GM23338 (cell line): Measurements from ENCODE around the gene PDGFRA. TPM values are rescaled to one million over a fixed set of nuclear protein-coding genes. Genes with fewer than 3 reads are reported as not detected.

ENCODE experiments used
- ATAC-seq: fragments of 200-7000 bp; cut with Tn5 transposase; 3 replicates; pipeline ENCODE4 v1.9.1; 2020
- DNase-seq: peaks from one replicate; pipeline ENCODE4 v3.0.0-alpha.2; 2015; ENCODE audit warnings: low spot score
- H2AFZ ChIP-seq: fragments of 200-600 bp; sonication (generic); 2 replicates; pipeline ENCODE4 v1.8.0; 2016; ENCODE audit warnings: antibody characterized with exemption, mild to moderate bottlenecking, moderate library complexity
- H3F3A ChIP-seq: fragments of 200-600 bp; sonication (generic); replicated peaks from 2 replicates; pipeline ENCODE4 v1.8.0; 2017; ENCODE audit warnings: antibody characterized with exemption, mixed run types, low read depth
- H3K27ac ChIP-seq: fragments of 200-600 bp; sonication (generic); 2 replicates; pipeline ENCODE4 v1.6.1; 2016; ENCODE audit warnings: low read depth
- H3K27me3 ChIP-seq: fragments of 200-600 bp; sonication (generic); 2 replicates; pipeline ENCODE4 v1.8.0; 2016; ENCODE audit warnings: mild to moderate bottlenecking, mixed run types, moderate library complexity; ENCODE audit not compliant: insufficient read depth
- H3K36me3 ChIP-seq: fragments of 200-600 bp; sonication (generic); 2 replicates; pipeline ENCODE4 v1.8.0; 2016; ENCODE audit warnings: mild to moderate bottlenecking; ENCODE audit not compliant: insufficient read depth
- H3K4me1 ChIP-seq: fragments of 200-600 bp; sonication (generic); 2 replicates; pipeline ENCODE4 v1.8.0; 2016; ENCODE audit warnings: mild to moderate bottlenecking, moderate library complexity; ENCODE audit not compliant: insufficient read depth
- H3K4me2 ChIP-seq: fragments of 200-600 bp; sonication (generic); 2 replicates; pipeline ENCODE4 v1.7.1; 2017; ENCODE audit warnings: mixed run types
- H3K4me3 ChIP-seq: fragments of 200-600 bp; sonication (generic); 2 replicates; pipeline ENCODE4 v1.6.1; 2016; ENCODE audit warnings: mixed run types
- H3K79me2 ChIP-seq: fragments of 200-600 bp; sonication (generic); replicated peaks from 2 replicates; pipeline ENCODE4 v1.8.0; 2017; ENCODE audit warnings: mild to moderate bottlenecking; ENCODE audit not compliant: insufficient read depth
- H3K9me2 ChIP-seq: fragments of 200-600 bp; sonication (generic); 2 replicates; pipeline ENCODE4 v1.8.0; 2017; ENCODE audit not compliant: insufficient read depth
- H4K20me1 ChIP-seq: fragments of 200-600 bp; sonication (generic); replicated peaks from 2 replicates; pipeline ENCODE4 v1.8.0; 2017; ENCODE audit warnings: mild to moderate bottlenecking; ENCODE audit not compliant: insufficient read depth
- H3K27ac Mint-ChIP-seq: 2 replicates; pipeline ENCODE4 v1.8.0; 2020; ENCODE audit warnings: inconsistent platforms, mild to moderate bottlenecking, moderate library complexity, mixed read lengths
- H3K27me3 Mint-ChIP-seq: 3 replicates; pipeline ENCODE4 v1.8.0; 2022; ENCODE audit warnings: low read depth, mild to moderate bottlenecking, moderate library complexity, mixed read lengths, inconsistent platforms; ENCODE audit not compliant: insufficient read depth, poor library complexity
- H3K36me3 Mint-ChIP-seq: 3 replicates; pipeline ENCODE4 v1.8.0; 2021; ENCODE audit warnings: low read depth, mild to moderate bottlenecking, inconsistent platforms, moderate library complexity, mixed read lengths
- H3K4me1 Mint-ChIP-seq: 3 replicates; pipeline ENCODE4 v1.8.0; 2020; ENCODE audit warnings: mild to moderate bottlenecking, inconsistent platforms, mixed read lengths
- H3K4me3 Mint-ChIP-seq: 3 replicates; pipeline ENCODE4 v1.8.0; 2021; ENCODE audit warnings: moderate library complexity, mild to moderate bottlenecking, inconsistent platforms, mixed read lengths
- H3K9me3 Mint-ChIP-seq: 3 replicates; pipeline ENCODE4 v1.8.0; 2020; ENCODE audit warnings: moderate library complexity, mild to moderate bottlenecking, inconsistent platforms, mixed read lengths
- CREB1 ChIP-seq: fragments of 250-450 bp; sonication (Bioruptor Pico); IDR thresholded peaks from 2 replicates; pipeline ENCODE4 v1.5.0; 2020; ENCODE audit warnings: low read depth, mild to moderate bottlenecking, moderate library complexity
- CTCF ChIP-seq, 2 experiments: fragments of 200-600 bp in 1 of 2; sonication (generic) in 1 of 2; conservative IDR thresholded peaks; 2 replicates each; pipeline versions ENCODE4 v1.5.1 to v1.6.1; 2016 to 2017; ENCODE audit warnings: antibody characterized with exemption in 2 of 2, low read depth in 2 of 2, mild to moderate bottlenecking in 2 of 2, moderate library complexity in 1 of 2
- EZH2 ChIP-seq: fragments of 200-600 bp; sonication (generic); IDR thresholded peaks from one replicate; pipeline ENCODE4 v1.8.0; 2017; ENCODE audit warnings: antibody characterized with exemption, mild to moderate bottlenecking, low read depth; ENCODE audit not compliant: unreplicated experiment
- EZH2phosphoT487 ChIP-seq: fragments of 200-600 bp; sonication (generic); IDR thresholded peaks from one replicate; pipeline ENCODE4 v1.8.1; 2018; ENCODE audit warnings: antibody characterized with exemption; ENCODE audit not compliant: unreplicated experiment
- JUNB ChIP-seq: IDR thresholded peaks from one replicate; pipeline ENCODE4 v1.6.1; 2016; ENCODE audit warnings: antibody characterized with exemption; ENCODE audit not compliant: unreplicated experiment
- NANOG ChIP-seq: IDR thresholded peaks from 2 replicates; pipeline ENCODE4 v1.6.1; 2016; ENCODE audit warnings: antibody characterized with exemption, borderline replicate concordance
- POLR2AphosphoS5 ChIP-seq: IDR thresholded peaks from 2 replicates; pipeline ENCODE4 v1.6.1; 2016; ENCODE audit warnings: antibody characterized with exemption, low read depth
- REST ChIP-seq: IDR thresholded peaks from one replicate; pipeline ENCODE4 v1.6.1; 2018; ENCODE audit warnings: antibody characterized with exemption; ENCODE audit not compliant: unreplicated experiment
- STAT1 ChIP-seq: IDR thresholded peaks from one replicate; pipeline ENCODE4 v1.6.1; 2016; ENCODE audit warnings: antibody characterized with exemption; ENCODE audit not compliant: unreplicated experiment
- ZNF114 ChIP-seq: fragments of 250-450 bp; sonication (Bioruptor Pico); IDR thresholded peaks from 2 replicates; pipeline ENCODE4 v1.5.0; 2020; ENCODE audit warnings: mild to moderate bottlenecking, moderate library complexity
- ZNF331 ChIP-seq: fragments of 250-450 bp; sonication (Bioruptor Pico); IDR thresholded peaks from 2 replicates; pipeline ENCODE4 v1.5.0; 2020; ENCODE audit warnings: low read depth, mild to moderate bottlenecking, moderate library complexity
- polyA plus RNA-seq: library from polyadenylated mRNA; unstranded; fragments of >200 nt; fragmentation: Nextera tagmentation; extraction: Ambion mirVana; gene quantifications from 2 replicates; pipeline ENCODE4 v1.2.1, GENCODE V29; 2016
- total RNA-seq: library from RNA; depleted of rRNA; stranded (reverse); fragments of >200 nt; shearing (Covaris generic); gene quantifications from 2 replicates; pipeline ENCODE4 v1.2.3, GENCODE V29; 2014

Gene PDGFRA
- total and polyA plus RNA-seq, 2 experiments from 2014 or later, result 8.0 to 10.8 TPM

DNA sequence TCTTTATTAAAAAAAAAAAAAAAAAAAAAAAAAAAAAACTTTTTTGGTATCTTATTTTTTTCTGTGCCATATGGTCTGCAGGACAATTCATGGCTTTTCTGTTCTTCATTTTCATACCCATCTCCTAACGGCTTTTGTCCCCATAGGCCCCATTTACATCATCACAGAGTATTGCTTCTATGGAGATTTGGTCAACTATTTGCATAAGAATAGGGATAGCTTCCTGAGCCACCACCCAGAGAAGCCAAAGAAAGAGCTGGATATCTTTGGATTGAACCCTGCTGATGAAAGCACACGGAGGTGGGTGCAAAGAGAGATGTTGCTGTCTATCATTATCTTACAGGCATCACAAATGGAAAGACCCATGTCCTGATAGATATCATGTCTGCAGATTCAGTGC is 49.1 kb downstream of the PDGFRA start:
- H3K36me3 Mint-ChIP-seq, result peaks cover 45% of the 10 kb centered on the region
- no peak for TF ChIP-seq JUNB
- H3K9me3 Mint-ChIP-seq, result peaks cover 20% of the 10 kb centered on the region
- H3K27me3 ChIP-seq, result no peaks in the 10 kb centered on the region
- H2AFZ ChIP-seq, result no peak overlapping the region
- ATAC-seq, result no peak; the same call in 2 of the 3 replicates
- peak overlapping the region; percentile 78 for H3K4me2 ChIP-seq
- peak; percentile 7 for DNase-seq
- peak overlapping the region; percentile 7; the same call in 1 of the 2 replicates for H3K4me3 ChIP-seq
- H3K27me3 Mint-ChIP-seq, result peaks cover 11% of the 10 kb centered on the region
- peaks cover 13% of the 10 kb centered on the region for H3K9me2 ChIP-seq
- H4K20me1 ChIP-seq, result no peaks in the 10 kb centered on the region
- H3K4me1 Mint-ChIP-seq, result peaks cover 36% of the 10 kb centered on the region
- H3F3A ChIP-seq, result no peaks in the 10 kb centered on the region; the same call in 1 of the 2 replicates
- H3K79me2 ChIP-seq, result no peaks in the 10 kb centered on the region
- no peak overlapping the region for H3K4me3 Mint-ChIP-seq
- no peak overlapping the region for H3K27ac ChIP-seq
- peaks cover 29% of the 10 kb centered on the region for H3K4me1 ChIP-seq
- peaks cover 11% of the 10 kb centered on the region; the same call in 1 of the 2 replicates for H3K36me3 ChIP-seq
- no peak overlapping the region for H3K27ac Mint-ChIP-seq

DNA sequence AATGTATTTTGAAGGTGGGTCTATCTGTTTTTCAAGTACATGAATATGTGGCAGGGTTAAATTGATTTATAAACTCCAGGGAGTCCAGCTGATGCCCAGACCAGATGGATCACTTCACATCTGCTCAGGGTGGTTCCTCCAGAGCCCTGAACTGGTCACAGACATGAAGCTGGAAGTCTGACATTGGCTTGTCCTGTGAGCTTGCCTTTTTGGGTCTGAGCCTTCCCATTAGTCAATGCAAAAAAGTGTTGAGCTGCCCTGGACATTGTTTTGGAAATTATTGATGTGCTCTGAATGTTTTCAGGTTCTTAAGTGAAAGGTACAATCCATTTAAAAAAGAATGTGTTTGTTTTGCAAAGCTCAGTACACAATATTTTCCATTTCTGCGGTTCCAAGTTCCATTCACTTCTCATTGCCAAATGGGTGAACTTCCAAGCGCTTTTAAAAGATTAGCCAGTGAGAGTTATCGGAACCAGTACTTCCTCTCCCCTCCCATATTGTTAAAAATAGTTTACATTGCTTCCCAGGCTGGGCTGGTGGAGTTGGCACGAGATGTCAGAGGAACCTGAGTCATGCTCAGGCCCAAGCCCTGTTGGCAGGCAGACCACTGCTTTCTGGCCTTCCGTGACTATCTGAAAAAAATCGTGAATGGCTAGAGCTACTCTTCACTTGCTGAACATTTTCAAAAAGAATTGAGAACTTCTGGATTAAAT is 52.1 kb downstream of the PDGFRA start:
- H2AFZ ChIP-seq, result no peak overlapping the region
- Mint-ChIP-seq H3K4me1 (peaks cover 26% of the 10 kb centered on the region), H3K4me3 (no peak overlapping the region), H3K36me3 (peaks cover 61% of the 10 kb centered on the region), H3K9me3 (peaks cover 37% of the 10 kb centered on the region), H3K27me3 (peaks cover 5% of the 10 kb centered on the region), H3K27ac (no peak overlapping the region)
- H3F3A ChIP-seq, result no peaks in the 10 kb centered on the region; the same call in 1 of the 2 replicates
- ATAC-seq, result no peak
- H3K27me3 ChIP-seq, result no peaks in the 10 kb centered on the region
- H3K4me1 ChIP-seq, result peaks cover 20% of the 10 kb centered on the region
- H3K4me3 ChIP-seq, result no peak overlapping the region
- no peak overlapping the region for H3K27ac ChIP-seq
- no peaks in the 10 kb centered on the region for H3K79me2 ChIP-seq
- peak; percentile 11 for DNase-seq
- H3K36me3 ChIP-seq, result peaks cover 18% of the 10 kb centered on the region
- peaks cover 11% of the 10 kb centered on the region for H3K9me2 ChIP-seq
- no peaks in the 10 kb centered on the region for H4K20me1 ChIP-seq
- H3K4me2 ChIP-seq, result no peak overlapping the region
- TF ChIP-seq ZNF331 (CRISPR knock-in tag) (no peak), ZNF114 (CRISPR knock-in tag) (no peak), EZH2phosphoT487 (no peak), JUNB (no peak), POLR2AphosphoS5 (no peak), NANOG (no peak), REST (no peak), CREB1 (CRISPR knock-in tag) (no peak), CTCF (conservative IDR thresholded peaks at IDR 0.05; ENCODE audit: low read depth in 2 of 2) (no peak), STAT1 (no peak), EZH2 (no peak)
